LHCN-M2 (cell line): ENCODE measurements around the gene SLC13A4. TPM values are rescaled to one million over a fixed set of nuclear protein-coding genes. Genes with fewer than 3 reads are reported as not detected.

Source experiments
- total RNA-seq: library from RNA; depleted of rRNA; stranded (reverse); fragments of >200 nt; gene quantifications from 2 replicates; pipeline ENCODE4 v1.2.3, GENCODE V29; 2014; rRNA removed

Gene SLC13A4
- total RNA-seq, 1 experiment from 2014 or later, result not detected

Other genes with a start within 250 kb of the SLC13A4 start
- gene CNOT4, start 218.1 kb downstream of the SLC13A4 start, total RNA-seq, result 11.3 and 15.7 TPM in 2 replicates
- 106 and 116 TPM in 2 replicates for gene NUP205, start 170.3 kb downstream of the SLC13A4 start, total RNA-seq
- 21.6 and 26.7 TPM in 2 replicates for gene STMP1, start 65.7 kb downstream of the SLC13A4 start, total RNA-seq
- 3.7 and 4.1 TPM in 2 replicates for gene FAM180A, start 20.6 kb upstream of the SLC13A4 start, total RNA-seq
- gene MTPN, start 249.2 kb upstream of the SLC13A4 start, total RNA-seq, result 183 and 198 TPM in 2 replicates